A673 (cell line): ENCODE results near the gene CCDC33. TPM values are rescaled to one million over a fixed set of nuclear protein-coding genes. Genes with fewer than 3 reads are reported as not detected.

Experiments
- BruUV-seq: library from RNA; stranded (reverse); fragments of 400-500 nt; replicated peaks from 2 replicates; lab custom pipeline; 2021; lab: Mats Ljungman, UMichigan
- CTCF ChIA-PET: fragments of 300-600 bp; sonication (Branson Sonifier 250); formaldehyde crosslinking; loops from one replicate; lab custom pipeline; 2022; ENCODE audit warnings: antibody characterized with exemption; lab: Charles Lee
- POLR2A ChIA-PET: fragments of 300-600 bp; sonication (Branson Sonifier 250); formaldehyde crosslinking; loops from one replicate; lab custom pipeline; 2022; ENCODE audit warnings: antibody characterized with exemption; ENCODE audit not compliant: low non-redundant PET; lab: Charles Lee
- DNase-seq: peaks from one replicate; pipeline ENCODE4 v3.0.0-alpha.2; 2015; ENCODE audit warnings: low spot score
- H3K27ac ChIP-seq: fragments of 200-600 bp; sonication (generic); 2 replicates; pipeline ENCODE4 v1.5.1; 2016; ENCODE audit warnings: mixed run types, low read depth, mild to moderate bottlenecking, mixed read lengths, antibody characterized with exemption, low read length; ENCODE audit not compliant: poor library complexity, severe bottlenecking
- H3K27me3 ChIP-seq: fragments of 200-600 bp; sonication (generic); replicated peaks from 2 replicates; pipeline ENCODE4 v1.6.1; 2017; ENCODE audit warnings: mixed run types, low read depth, mild to moderate bottlenecking, mixed read lengths, antibody characterized with exemption, low read length; ENCODE audit not compliant: insufficient read depth, poor library complexity
- H3K36me3 ChIP-seq: fragments of 200-600 bp; sonication (generic); 2 replicates; pipeline ENCODE4 v1.6.1; 2016; ENCODE audit warnings: mixed run types, mild to moderate bottlenecking, mixed read lengths, antibody characterized with exemption, low read length; ENCODE audit not compliant: insufficient read depth, poor library complexity, severe bottlenecking
- H3K4me1 ChIP-seq: fragments of 200-600 bp; sonication (generic); 2 replicates; pipeline ENCODE4 v1.6.1; 2017; ENCODE audit warnings: mixed run types, mild to moderate bottlenecking, mixed read lengths, antibody characterized with exemption, low read length; ENCODE audit not compliant: insufficient read depth, poor library complexity, severe bottlenecking
- H3K4me3 ChIP-seq: fragments of 200-600 bp; sonication (generic); 2 replicates; pipeline ENCODE4 v1.5.1; 2016; ENCODE audit warnings: low read depth, mixed run types, mild to moderate bottlenecking, mixed read lengths, low read length; ENCODE audit not compliant: poor library complexity, severe bottlenecking
- H3K9me3 ChIP-seq: fragments of 200-600 bp; sonication (generic); 2 replicates; pipeline ENCODE4 v1.6.1; 2016; ENCODE audit warnings: mixed run types, low read depth, mild to moderate bottlenecking, mixed read lengths, antibody characterized with exemption, low read length; ENCODE audit not compliant: poor library complexity, severe bottlenecking
- EZH2 ChIP-seq: fragments of 200-600 bp; sonication (generic); IDR thresholded peaks from 2 replicates; pipeline ENCODE4 v1.6.1; 2017; ENCODE audit warnings: borderline replicate concordance, low read depth, mild to moderate bottlenecking, mixed read lengths, antibody characterized with exemption, low read length; ENCODE audit not compliant: poor library complexity, severe bottlenecking
- intact Hi-C: fragments of 100-400 bp; cut with micrococcal nuclease; formaldehyde crosslinking; loops from one replicate; pipeline ENCODE4 v1.10.0; 2022; ENCODE audit not compliant: unreplicated experiment
- total RNA-seq: library from RNA; stranded (reverse); gene quantifications from 2 replicates; pipeline ENCODE4 v1.2.3, GENCODE V29; 2021
- TF ChIP-seq, protein P1 (sequence below): fragments of 300-800, 200-600 bp; sonication (generic); conservative IDR thresholded peaks from 2 replicates; pipeline ENCODE4 v1.5.1; 2017; ENCODE audit warnings: low read depth, mild to moderate bottlenecking, antibody characterized with exemption, low read length, moderate library complexity, mixed read lengths

CCDC33 gene
- total RNA-seq, 1 experiment from 2014 or later: not detected

DNA sequence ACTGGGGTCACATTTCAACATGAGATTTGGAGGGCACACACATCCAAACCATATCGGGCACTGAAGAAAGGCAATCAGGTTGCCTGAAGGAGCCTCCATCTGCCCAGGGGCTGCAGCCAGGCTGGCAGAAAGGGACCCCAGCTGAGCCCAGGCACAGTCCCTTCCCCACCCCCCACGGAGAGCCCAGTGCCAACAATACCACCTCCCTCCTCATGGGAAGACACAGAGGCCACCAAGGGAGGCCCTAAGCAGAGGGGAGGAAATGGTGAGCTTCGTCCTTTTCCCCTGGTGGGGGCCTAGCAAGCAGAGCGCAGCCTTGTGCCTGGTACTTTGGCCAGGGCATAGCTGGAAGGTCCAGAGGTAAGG lies 30.6 kb upstream of the CCDC33 start:
- Histone ChIP-seq H3K4me3 (no peak overlapping the region), H3K27ac (no peak overlapping the region), H3K4me1 (peaks cover 45% of the 10 kb centered on the region), H3K36me3 (no peaks in the 10 kb centered on the region), H3K9me3 (no peaks in the 10 kb centered on the region), H3K27me3 (no peaks in the 10 kb centered on the region)
- ChIA-PET CTCF (no interaction called here), POLR2A (no interaction called here)
- TF ChIP-seq, protein P1, sequence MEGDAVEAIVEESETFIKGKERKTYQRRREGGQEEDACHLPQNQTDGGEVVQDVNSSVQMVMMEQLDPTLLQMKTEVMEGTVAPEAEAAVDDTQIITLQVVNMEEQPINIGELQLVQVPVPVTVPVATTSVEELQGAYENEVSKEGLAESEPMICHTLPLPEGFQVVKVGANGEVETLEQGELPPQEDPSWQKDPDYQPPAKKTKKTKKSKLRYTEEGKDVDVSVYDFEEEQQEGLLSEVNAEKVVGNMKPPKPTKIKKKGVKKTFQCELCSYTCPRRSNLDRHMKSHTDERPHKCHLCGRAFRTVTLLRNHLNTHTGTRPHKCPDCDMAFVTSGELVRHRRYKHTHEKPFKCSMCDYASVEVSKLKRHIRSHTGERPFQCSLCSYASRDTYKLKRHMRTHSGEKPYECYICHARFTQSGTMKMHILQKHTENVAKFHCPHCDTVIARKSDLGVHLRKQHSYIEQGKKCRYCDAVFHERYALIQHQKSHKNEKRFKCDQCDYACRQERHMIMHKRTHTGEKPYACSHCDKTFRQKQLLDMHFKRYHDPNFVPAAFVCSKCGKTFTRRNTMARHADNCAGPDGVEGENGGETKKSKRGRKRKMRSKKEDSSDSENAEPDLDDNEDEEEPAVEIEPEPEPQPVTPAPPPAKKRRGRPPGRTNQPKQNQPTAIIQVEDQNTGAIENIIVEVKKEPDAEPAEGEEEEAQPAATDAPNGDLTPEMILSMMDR: no peak
- no peak for TF ChIP-seq EZH2
- no peak for DNase-seq
- intact Hi-C loops: no loop called here
- BruUV-seq: no TSS peak

DNA sequence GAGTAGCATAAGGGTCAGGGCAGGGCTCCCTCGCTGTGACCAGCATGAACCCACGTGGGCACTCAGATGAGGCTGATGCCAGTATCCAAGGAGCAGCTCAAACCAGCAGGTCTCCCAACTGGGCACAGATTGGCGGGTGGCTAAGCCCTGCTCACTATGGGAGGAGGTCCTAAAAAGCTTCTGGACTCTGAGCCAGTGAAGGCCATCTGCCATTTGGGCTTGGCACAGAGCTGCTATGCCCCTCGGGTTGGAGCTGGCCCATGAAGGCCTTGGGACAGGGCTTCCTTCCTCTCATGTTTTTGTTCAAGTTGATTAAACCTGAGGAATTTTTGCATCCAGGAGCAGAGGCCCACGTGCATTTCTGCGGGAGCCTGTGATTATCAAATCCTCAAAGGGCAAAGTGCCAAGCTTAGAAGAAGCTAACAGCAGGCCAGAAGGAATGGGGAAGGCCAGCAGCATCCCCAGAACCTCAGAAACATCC lies 29.3 kb upstream of the CCDC33 start:
- Histone ChIP-seq H3K4me3 (no peak overlapping the region), H3K9me3 (no peaks in the 10 kb centered on the region), H3K4me1 (peaks cover 34% of the 10 kb centered on the region), H3K36me3 (no peaks in the 10 kb centered on the region), H3K27me3 (no peaks in the 10 kb centered on the region), H3K27ac (no peak overlapping the region)
- intact Hi-C loops: no loop called here
- ChIA-PET POLR2A (no interaction called here), CTCF (no interaction called here)
- no TSS peak for BruUV-seq
- peak; percentile 37 for DNase-seq
- TF ChIP-seq, protein P1: no peak
- TF ChIP-seq EZH2: no peak

GRCh38 chr15:74207652-74208440 lies 28.3 kb upstream of the CCDC33 start:
- intact Hi-C loops: no loop called here
- CTCF ChIA-PET: no interaction called here
- Histone ChIP-seq H3K27me3 (no peaks in the 10 kb centered on the region), H3K27ac (no peak overlapping the region), H3K36me3 (no peaks in the 10 kb centered on the region), H3K4me1 (peaks cover 24% of the 10 kb centered on the region), H3K9me3 (no peaks in the 10 kb centered on the region), H3K4me3 (no peak overlapping the region)
- POLR2A ChIA-PET: no interaction called here
- DNase-seq: no peak
- no peak for TF ChIP-seq EZH2
- TF ChIP-seq, protein P1: no peak
- BruUV-seq: no TSS peak
